Parathyroid adenoma (tissue), 2 donors: ENCODE measurements around the gene PAX2.

ENCODE experiments used
- H2AFZ ChIP-seq: fragments of 300-600 bp; sonication (generic); one replicate; pipeline ENCODE4 v1.7.0; 2017; ENCODE audit warnings: antibody characterized with exemption, mild to moderate bottlenecking
- H3K27ac ChIP-seq: fragments of 300-600 bp; sonication (generic); one replicate; pipeline ENCODE4 v1.7.0; 2017
- H3K27me3 ChIP-seq: fragments of 300-600 bp; sonication (generic); one replicate; pipeline ENCODE4 v1.7.0; 2017; ENCODE audit warnings: low read length; ENCODE audit not compliant: control insufficient read depth, insufficient read depth
- H3K36me3 ChIP-seq: fragments of 300-600 bp; sonication (generic); one replicate; pipeline ENCODE4 v1.7.0; 2017; ENCODE audit warnings: low read length; ENCODE audit not compliant: control insufficient read depth, insufficient read depth
- H3K4me1 ChIP-seq: fragments of 300-600 bp; sonication (generic); one replicate; pipeline ENCODE4 v1.7.0; 2017; ENCODE audit warnings: control low read depth
- H3K4me2 ChIP-seq: fragments of 300-600 bp; sonication (generic); one replicate; pipeline ENCODE4 v1.7.0; 2017; ENCODE audit warnings: low read length
- H3K4me3 ChIP-seq: fragments of 300-600 bp; sonication (generic); one replicate; pipeline ENCODE4 v1.7.0; 2017; ENCODE audit warnings: low read depth, low read length
- H3K79me2 ChIP-seq: fragments of 300-600 bp; sonication (generic); one replicate; pipeline ENCODE4 v1.7.0; 2017; ENCODE audit warnings: control low read depth
- H3K9ac ChIP-seq: fragments of 300-600 bp; sonication (generic); one replicate; pipeline ENCODE4 v1.7.0; 2017; ENCODE audit warnings: mild to moderate bottlenecking
- H3K9me3 ChIP-seq: fragments of 300-600 bp; sonication (generic); one replicate; pipeline ENCODE4 v1.7.0; 2017; ENCODE audit warnings: low read length; ENCODE audit not compliant: control insufficient read depth
- TF ChIP-seq, protein P1 (sequence below): fragments of 300-600 bp; sonication (generic); IDR thresholded peaks from one replicate; pipeline ENCODE4 v1.7.0; 2017; ENCODE audit warnings: antibody characterized with exemption, mild to moderate bottlenecking
- donor health status: primary hyperparathyroidism.

PAX2 gene

DNA sequence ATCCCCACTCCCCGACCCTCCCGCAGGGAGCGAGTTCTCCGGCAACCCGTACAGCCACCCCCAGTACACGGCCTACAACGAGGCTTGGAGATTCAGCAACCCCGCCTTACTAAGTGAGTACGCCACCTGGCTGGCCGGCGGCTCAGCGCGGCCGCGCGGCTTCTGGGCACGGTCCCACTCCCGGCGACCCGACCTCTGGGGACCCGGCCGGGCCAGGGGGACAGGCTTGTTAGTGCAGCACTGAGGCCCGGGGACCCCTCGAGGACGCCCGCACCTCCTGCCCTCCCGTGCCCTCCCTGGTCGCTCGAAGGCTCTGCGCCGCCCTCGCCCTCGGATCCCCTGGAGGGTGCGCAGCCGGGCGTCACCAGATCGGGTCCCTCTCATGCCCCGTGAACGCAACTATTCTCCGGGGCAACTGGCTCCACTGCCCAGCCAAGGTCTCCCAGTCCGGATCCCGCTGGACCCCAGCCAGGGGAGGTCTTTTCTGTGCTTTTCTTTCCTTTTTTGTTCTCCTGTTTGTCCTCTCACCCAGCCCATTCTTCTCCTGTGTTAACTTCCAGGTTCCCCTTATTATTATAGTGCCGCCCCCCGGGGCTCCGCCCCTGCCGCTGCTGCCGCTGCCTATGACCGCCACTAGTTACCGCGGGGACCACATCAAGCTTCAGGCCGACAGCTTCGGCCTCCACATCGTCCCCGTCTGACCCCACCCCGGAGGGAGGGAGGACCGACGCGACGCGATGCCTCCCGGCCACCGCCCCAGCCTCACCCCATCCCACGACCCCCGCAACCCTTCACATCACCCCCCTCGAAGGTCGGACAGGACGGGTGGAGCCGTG is 81.8 kb downstream of the PAX2 start:
- H3K27ac ChIP-seq: no peak overlapping the region
- H3K4me1 ChIP-seq: no peaks in the 10 kb centered on the region
- H3K4me3 ChIP-seq: peak overlapping the region; percentile 44
- H2AFZ ChIP-seq: peak overlapping the region; percentile 95
- H3K9ac ChIP-seq: no peak overlapping the region
- peak overlapping the region; percentile 69 for H3K4me2 ChIP-seq
- H3K9me3 ChIP-seq: no peaks in the 10 kb centered on the region
- no peaks in the 10 kb centered on the region for H3K79me2 ChIP-seq
- TF ChIP-seq, protein P1, sequence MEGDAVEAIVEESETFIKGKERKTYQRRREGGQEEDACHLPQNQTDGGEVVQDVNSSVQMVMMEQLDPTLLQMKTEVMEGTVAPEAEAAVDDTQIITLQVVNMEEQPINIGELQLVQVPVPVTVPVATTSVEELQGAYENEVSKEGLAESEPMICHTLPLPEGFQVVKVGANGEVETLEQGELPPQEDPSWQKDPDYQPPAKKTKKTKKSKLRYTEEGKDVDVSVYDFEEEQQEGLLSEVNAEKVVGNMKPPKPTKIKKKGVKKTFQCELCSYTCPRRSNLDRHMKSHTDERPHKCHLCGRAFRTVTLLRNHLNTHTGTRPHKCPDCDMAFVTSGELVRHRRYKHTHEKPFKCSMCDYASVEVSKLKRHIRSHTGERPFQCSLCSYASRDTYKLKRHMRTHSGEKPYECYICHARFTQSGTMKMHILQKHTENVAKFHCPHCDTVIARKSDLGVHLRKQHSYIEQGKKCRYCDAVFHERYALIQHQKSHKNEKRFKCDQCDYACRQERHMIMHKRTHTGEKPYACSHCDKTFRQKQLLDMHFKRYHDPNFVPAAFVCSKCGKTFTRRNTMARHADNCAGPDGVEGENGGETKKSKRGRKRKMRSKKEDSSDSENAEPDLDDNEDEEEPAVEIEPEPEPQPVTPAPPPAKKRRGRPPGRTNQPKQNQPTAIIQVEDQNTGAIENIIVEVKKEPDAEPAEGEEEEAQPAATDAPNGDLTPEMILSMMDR: peak; percentile 32
- no peaks in the 10 kb centered on the region for H3K36me3 ChIP-seq
- H3K27me3 ChIP-seq: peaks cover 21% of the 10 kb centered on the region

DNA sequence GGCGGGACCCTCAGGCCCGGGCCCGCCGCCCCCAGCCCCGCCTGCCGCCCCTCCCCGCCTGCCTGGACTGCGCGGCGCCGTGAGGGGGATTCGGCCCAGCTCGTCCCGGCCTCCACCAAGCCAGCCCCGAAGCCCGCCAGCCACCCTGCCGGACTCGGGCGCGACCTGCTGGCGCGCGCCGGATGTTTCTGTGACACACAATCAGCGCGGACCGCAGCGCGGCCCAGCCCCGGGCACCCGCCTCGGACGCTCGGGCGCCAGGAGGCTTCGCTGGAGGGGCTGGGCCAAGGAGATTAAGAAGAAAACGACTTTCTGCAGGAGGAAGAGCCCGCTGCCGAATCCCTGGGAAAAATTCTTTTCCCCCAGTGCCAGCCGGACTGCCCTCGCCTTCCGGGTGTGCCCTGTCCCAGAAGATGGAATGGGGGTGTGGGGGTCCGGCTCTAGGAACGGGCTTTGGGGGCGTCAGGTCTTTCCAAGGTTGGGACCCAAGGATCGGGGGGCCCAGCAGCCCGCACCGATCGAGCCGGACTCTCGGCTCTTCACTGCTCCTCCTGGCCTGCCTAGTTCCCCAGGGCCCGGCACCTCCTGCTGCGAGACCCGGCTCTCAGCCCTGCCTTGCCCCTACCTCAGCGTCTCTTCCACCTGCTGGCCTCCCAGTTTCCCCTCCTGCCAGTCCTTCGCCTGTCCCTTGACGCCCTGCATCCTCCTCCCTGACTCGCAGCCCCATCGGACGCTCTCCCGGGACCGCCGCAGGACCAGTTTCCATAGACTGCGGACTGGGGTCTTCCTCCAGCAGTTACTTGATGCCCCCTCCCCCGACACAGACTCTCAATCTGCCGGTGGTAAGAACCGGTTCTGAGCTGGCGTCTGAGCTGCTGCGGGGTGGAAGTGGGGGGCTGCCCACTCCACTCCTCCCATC is 82.7 kb downstream of the PAX2 start:
- H3K27ac ChIP-seq: no peak overlapping the region
- no peaks in the 10 kb centered on the region for H3K79me2 ChIP-seq
- H2AFZ ChIP-seq: peak overlapping the region; percentile 7
- no peaks in the 10 kb centered on the region for H3K4me1 ChIP-seq
- peak overlapping the region; percentile 69 for H3K4me2 ChIP-seq
- H3K4me3 ChIP-seq: no peak overlapping the region
- H3K27me3 ChIP-seq: peaks cover 21% of the 10 kb centered on the region
- H3K36me3 ChIP-seq: no peaks in the 10 kb centered on the region
- H3K9ac ChIP-seq: no peak overlapping the region
- no peaks in the 10 kb centered on the region for H3K9me3 ChIP-seq
- TF ChIP-seq, protein P1: no peak

DNA sequence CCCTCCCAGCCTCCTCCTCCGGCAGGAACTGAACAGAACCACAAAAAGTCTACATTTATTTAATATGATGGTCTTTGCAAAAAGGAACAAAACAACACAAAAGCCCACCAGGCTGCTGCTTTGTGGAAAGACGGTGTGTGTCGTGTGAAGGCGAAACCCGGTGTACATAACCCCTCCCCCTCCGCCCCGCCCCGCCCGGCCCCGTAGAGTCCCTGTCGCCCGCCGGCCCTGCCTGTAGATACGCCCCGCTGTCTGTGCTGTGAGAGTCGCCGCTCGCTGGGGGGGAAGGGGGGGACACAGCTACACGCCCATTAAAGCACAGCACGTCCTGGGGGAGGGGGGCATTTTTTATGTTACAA is 83.3 kb downstream of the PAX2 start:
- H3K27ac ChIP-seq: no peak overlapping the region
- H3K4me2 ChIP-seq: peak overlapping the region; percentile 69
- TF ChIP-seq, protein P1: no peak
- H3K27me3 ChIP-seq: peaks cover 21% of the 10 kb centered on the region
- no peaks in the 10 kb centered on the region for H3K4me1 ChIP-seq
- no peak overlapping the region for H2AFZ ChIP-seq
- H3K36me3 ChIP-seq: no peaks in the 10 kb centered on the region
- H3K4me3 ChIP-seq: no peak overlapping the region
- no peaks in the 10 kb centered on the region for H3K79me2 ChIP-seq
- H3K9me3 ChIP-seq: no peaks in the 10 kb centered on the region
- no peak overlapping the region for H3K9ac ChIP-seq

DNA sequence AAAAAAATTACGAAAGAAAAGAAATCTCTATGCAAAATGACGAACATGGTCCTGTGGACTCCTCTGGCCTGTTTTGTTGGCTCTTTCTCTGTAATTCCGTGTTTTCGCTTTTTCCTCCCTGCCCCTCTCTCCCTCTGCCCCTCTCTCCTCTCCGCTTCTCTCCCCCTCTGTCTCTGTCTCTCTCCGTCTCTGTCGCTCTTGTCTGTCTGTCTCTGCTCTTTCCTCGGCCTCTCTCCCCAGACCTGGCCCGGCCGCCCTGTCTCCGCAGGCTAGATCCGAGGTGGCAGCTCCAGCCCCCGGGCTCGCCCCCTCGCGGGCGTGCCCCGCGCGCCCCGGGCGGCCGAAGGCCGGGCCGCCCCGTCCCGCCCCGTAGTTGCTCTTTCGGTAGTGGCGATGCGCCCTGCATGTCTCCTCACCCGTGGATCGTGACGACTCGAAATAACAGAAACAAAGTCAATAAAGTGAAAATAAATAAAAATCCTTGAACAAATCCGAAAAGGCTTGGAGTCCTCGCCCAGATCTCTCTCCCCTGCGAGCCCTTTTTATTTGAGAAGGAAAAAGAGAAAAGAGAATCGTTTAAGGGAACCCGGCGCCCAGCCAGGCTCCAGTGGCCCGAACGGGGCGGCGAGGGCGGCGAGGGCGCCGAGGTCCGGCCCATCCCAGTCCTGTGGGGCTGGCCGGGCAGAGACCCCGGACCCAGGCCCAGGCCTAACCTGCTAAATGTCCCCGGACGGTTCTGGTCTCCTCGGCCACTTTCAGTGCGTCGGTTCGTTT is 83.9 kb downstream of the PAX2 start:
- Histone ChIP-seq H3K79me2 (no peaks in the 10 kb centered on the region), H3K27ac (no peak overlapping the region), H3K27me3 (peaks cover 21% of the 10 kb centered on the region), H3K4me2 (peak overlapping the region; percentile 57), H3K9ac (no peak overlapping the region), H3K4me1 (no peaks in the 10 kb centered on the region), H3K36me3 (no peaks in the 10 kb centered on the region), H3K9me3 (no peaks in the 10 kb centered on the region), H2AFZ (no peak overlapping the region), H3K4me3 (no peak overlapping the region)
- TF ChIP-seq, protein P1: no peak
